Caco-2 (cell line): ENCODE data around the gene TSHZ2. TPM values are rescaled to one million over a fixed set of nuclear protein-coding genes. Genes with fewer than 3 reads are reported as not detected.

ENCODE experiments used
- BruUV-seq: library from RNA; stranded (reverse); fragments of 400-500 nt; replicated peaks from 2 replicates; lab custom pipeline; 2021; lab: Mats Ljungman, UMichigan
- CTCF ChIA-PET: fragments of 300-600 bp; sonication (Branson Sonifier 250); formaldehyde crosslinking; loops from one replicate; lab custom pipeline; 2022; ENCODE audit warnings: antibody characterized with exemption; lab: Charles Lee
- POLR2A ChIA-PET: fragments of 300-600 bp; sonication (Branson Sonifier 250); formaldehyde crosslinking; loops from one replicate; lab custom pipeline; 2022; ENCODE audit warnings: antibody characterized with exemption; lab: Charles Lee
- DNase-seq, 2 experiments: peaks; one replicate each; pipeline versions ENCODE4 v3.0.0 to v3.0.0-alpha.2; 2020 to 2022
- H3K27me3 ChIP-seq: replicated peaks from 2 replicates; pipeline ENCODE4 v1.6.0; 2011; ENCODE audit warnings: low read length; ENCODE audit not compliant: control insufficient read depth, insufficient read depth
- H3K36me3 ChIP-seq: 2 replicates; pipeline ENCODE4 v1.5.1; 2011; ENCODE audit warnings: low read length; ENCODE audit not compliant: control insufficient read depth, insufficient read depth
- H3K4me1 ChIP-seq: fragments of 250-450 bp; sonication (Bioruptor Pico); 2 replicates; pipeline ENCODE4 v1.5.1; 2020; ENCODE audit warnings: mild to moderate bottlenecking
- H3K4me3 ChIP-seq: 2 replicates; pipeline ENCODE4 v1.5.1; 2011; ENCODE audit warnings: low read depth, mild to moderate bottlenecking, control low read depth, low read length
- H3K9me3 ChIP-seq: fragments of 250-450 bp; sonication (Bioruptor Pico); 2 replicates; pipeline ENCODE4 v1.5.1; 2020; ENCODE audit warnings: mild to moderate bottlenecking, moderate library complexity
- H3K27ac Mint-ChIP-seq: one replicate; pipeline ENCODE4 v1.8.0; 2022; ENCODE audit warnings: mixed read lengths; ENCODE audit not compliant: unreplicated experiment
- H3K27me3 Mint-ChIP-seq: one replicate; pipeline ENCODE4 v1.8.0; 2022; ENCODE audit warnings: mixed read lengths; ENCODE audit not compliant: insufficient read depth, unreplicated experiment
- H3K36me3 Mint-ChIP-seq: one replicate; pipeline ENCODE4 v1.8.0; 2022; ENCODE audit warnings: mild to moderate bottlenecking, mixed read lengths; ENCODE audit not compliant: insufficient read depth, unreplicated experiment
- H3K4me1 Mint-ChIP-seq: one replicate; pipeline ENCODE4 v1.8.0; 2022; ENCODE audit warnings: low read depth, mixed read lengths; ENCODE audit not compliant: unreplicated experiment
- H3K4me3 Mint-ChIP-seq: one replicate; pipeline ENCODE4 v1.8.0; 2022; ENCODE audit warnings: mild to moderate bottlenecking, moderate library complexity, mixed read lengths; ENCODE audit not compliant: unreplicated experiment
- H3K9me3 Mint-ChIP-seq: one replicate; pipeline ENCODE4 v1.8.0; 2022; ENCODE audit warnings: mixed read lengths; ENCODE audit not compliant: unreplicated experiment
- CTCF ChIP-seq, 2 experiments: fragments of 200-600 bp in 1 of 2; IDR thresholded peaks; 1 replicate in 1 of 2; 2 replicates in 1 of 2; pipeline versions ENCODE4 v1.5.1 to v1.8.0; 2011 to 2022; ENCODE audit warnings: antibody characterized with exemption in 1 of 2, control low read depth in 1 of 2, inconsistent platforms in 1 of 2, low read depth in 1 of 2, low read length in 1 of 2, mild to moderate bottlenecking in 1 of 2, moderate library complexity in 1 of 2; ENCODE audit not compliant: insufficient read depth in 1 of 2, severe bottlenecking in 1 of 2, unreplicated experiment in 1 of 2
- intact Hi-C: fragments of 100-400 bp; cut with micrococcal nuclease; formaldehyde crosslinking; loops from one replicate; pipeline ENCODE4 v1.10.0; 2022; ENCODE audit not compliant: unreplicated experiment
- total RNA-seq: library from RNA; stranded (reverse); gene quantifications from 2 replicates; pipeline ENCODE4 v1.2.3, GENCODE V29; 2022

Gene TSHZ2
- total RNA-seq, 1 experiment from 2014 or later = 0.07 TPM

- Mint-ChIP-seq H3K4me3 (no peak overlapping the region), H3K27me3 (no peaks in the 10 kb centered on the region), H3K36me3 (no peaks in the 10 kb centered on the region), H3K4me1 (peaks cover 6% of the 10 kb centered on the region), H3K9me3 (peaks cover 17% of the 10 kb centered on the region), H3K27ac (no peak overlapping the region)
- no peaks in the 10 kb centered on the region for H3K36me3 ChIP-seq
- TF ChIP-seq CTCF (IDR thresholded peaks at IDR 0.05; ENCODE audit: insufficient read depth in 1 of 2, low read depth in 1 of 2, low read length in 1 of 2, severe bottlenecking in 1 of 2, unreplicated experiment in 1 of 2) = no peak
- H3K4me3 ChIP-seq = no peak overlapping the region
- no TSS peak for BruUV-seq
- no peaks in the 10 kb centered on the region for H3K9me3 ChIP-seq
- H3K27me3 ChIP-seq = no peaks in the 10 kb centered on the region
- H3K4me1 ChIP-seq = peaks cover 13% of the 10 kb centered on the region; the same call in 1 of the 2 replicates
- DNase-seq = peak in 1 of 2 experiments; percentile 56
- ChIA-PET POLR2A (no interaction called here), CTCF (interaction anchor here (0.6 kb wide), 2 partner anchors 28 to 289 kb away, joined by 3 to 4 read pairs; no protein-coding TSS in a partner anchor)
- intact Hi-C loops = no loop called here
These were observed 286.6 kb downstream of the TSHZ2 start for GRCh38 chr20:53258741-53259140.

GRCh38 chr20:53260168-53260567, 288.0 kb downstream of the TSHZ2 start:
- Mint-ChIP-seq H3K4me1 (peaks cover 6% of the 10 kb centered on the region), H3K27ac (no peak overlapping the region), H3K9me3 (peaks cover 6% of the 10 kb centered on the region), H3K36me3 (no peaks in the 10 kb centered on the region), H3K27me3 (peaks cover 4% of the 10 kb centered on the region), H3K4me3 (no peak overlapping the region)
- H3K27me3 ChIP-seq = no peaks in the 10 kb centered on the region
- ChIA-PET POLR2A (no interaction called here), CTCF (no interaction called here)
- H3K36me3 ChIP-seq = no peaks in the 10 kb centered on the region
- BruUV-seq = no TSS peak
- DNase-seq = no peak
- H3K9me3 ChIP-seq = no peaks in the 10 kb centered on the region
- peaks cover 13% of the 10 kb centered on the region; the same call in 1 of the 2 replicates for H3K4me1 ChIP-seq
- intact Hi-C loops = no loop called here
- no peak overlapping the region for H3K4me3 ChIP-seq
- no peak for TF ChIP-seq CTCF (IDR thresholded peaks at IDR 0.05; ENCODE audit: insufficient read depth in 1 of 2, low read depth in 1 of 2, low read length in 1 of 2, severe bottlenecking in 1 of 2, unreplicated experiment in 1 of 2)

GRCh38 chr20:53260591-53260990, 288.4 kb downstream of the TSHZ2 start:
- H3K4me3 Mint-ChIP-seq = no peak overlapping the region
- no peak for TF ChIP-seq CTCF (IDR thresholded peaks at IDR 0.05; ENCODE audit: insufficient read depth in 1 of 2, low read depth in 1 of 2, low read length in 1 of 2, severe bottlenecking in 1 of 2, unreplicated experiment in 1 of 2)
- BruUV-seq = no TSS peak

More at GRCh38 chr20:53260591-53260990, 288.4 kb downstream of the TSHZ2 start:
- H3K4me1 ChIP-seq = peaks cover 13% of the 10 kb centered on the region; the same call in 1 of the 2 replicates
- H3K36me3 ChIP-seq = no peaks in the 10 kb centered on the region
- no peaks in the 10 kb centered on the region for H3K9me3 ChIP-seq
- peaks cover 6% of the 10 kb centered on the region for H3K9me3 Mint-ChIP-seq
- no peaks in the 10 kb centered on the region for H3K36me3 Mint-ChIP-seq
- ChIA-PET CTCF (no interaction called here), POLR2A (no interaction called here)
- intact Hi-C loops = no loop called here
- no peak overlapping the region for H3K4me3 ChIP-seq
- no peak for DNase-seq
- H3K4me1 Mint-ChIP-seq = peaks cover 6% of the 10 kb centered on the region
- H3K27ac Mint-ChIP-seq = no peak overlapping the region
- H3K27me3 Mint-ChIP-seq = peaks cover 4% of the 10 kb centered on the region
- H3K27me3 ChIP-seq = no peaks in the 10 kb centered on the region
